GM23338 (cell line): Measurements from ENCODE around the gene TIAM1.

ENCODE experiments used
- CTCF ChIP-seq, 2 experiments: fragments of 200-600 bp in 1 of 2; sonication (generic) in 1 of 2; conservative IDR thresholded peaks; 2 replicates each; pipeline versions ENCODE4 v1.5.1 to v1.6.1; 2016 to 2017; ENCODE audit warnings: antibody characterized with exemption in 2 of 2, low read depth in 2 of 2, mild to moderate bottlenecking in 2 of 2, moderate library complexity in 1 of 2
- EZH2 ChIP-seq: fragments of 200-600 bp; sonication (generic); IDR thresholded peaks from one replicate; pipeline ENCODE4 v1.8.0; 2017; ENCODE audit warnings: antibody characterized with exemption, mild to moderate bottlenecking, low read depth; ENCODE audit not compliant: unreplicated experiment
- EZH2phosphoT487 ChIP-seq: fragments of 200-600 bp; sonication (generic); IDR thresholded peaks from one replicate; pipeline ENCODE4 v1.8.1; 2018; ENCODE audit warnings: antibody characterized with exemption; ENCODE audit not compliant: unreplicated experiment
- POLR2AphosphoS5 ChIP-seq: IDR thresholded peaks from 2 replicates; pipeline ENCODE4 v1.6.1; 2016; ENCODE audit warnings: antibody characterized with exemption, low read depth
- REST ChIP-seq: IDR thresholded peaks from one replicate; pipeline ENCODE4 v1.6.1; 2018; ENCODE audit warnings: antibody characterized with exemption; ENCODE audit not compliant: unreplicated experiment
- ZNF114 ChIP-seq: fragments of 250-450 bp; sonication (Bioruptor Pico); IDR thresholded peaks from 2 replicates; pipeline ENCODE4 v1.5.0; 2020; ENCODE audit warnings: mild to moderate bottlenecking, moderate library complexity
- ZNF462 ChIP-seq: fragments of 250-450 bp; sonication (Bioruptor Pico); IDR thresholded peaks from 2 replicates; pipeline ENCODE4 v1.5.0; 2020; ENCODE audit warnings: mild to moderate bottlenecking, moderate library complexity

- TF ChIP-seq EZH2phosphoT487 (no peak), EZH2 (no peak), CTCF (conservative IDR thresholded peaks at IDR 0.05; ENCODE audit: low read depth in 2 of 2) (no peak), REST (no peak), POLR2AphosphoS5 (no peak), ZNF462 (CRISPR knock-in tag) (no peak), ZNF114 (CRISPR knock-in tag) (no peak)
Observed at GRCh38 chr21:31099122-31099521, 244.9 kb downstream of the TIAM1 start.
